Globus pallidus (tissue), 1 donor: ENCODE measurements around the gene AGR3.

Source experiments
- DNase-seq: peaks from one replicate; pipeline ENCODE4 v3.0.0-alpha.2; 2015; ENCODE audit warnings: low spot score

The AGR3 gene

DNA sequence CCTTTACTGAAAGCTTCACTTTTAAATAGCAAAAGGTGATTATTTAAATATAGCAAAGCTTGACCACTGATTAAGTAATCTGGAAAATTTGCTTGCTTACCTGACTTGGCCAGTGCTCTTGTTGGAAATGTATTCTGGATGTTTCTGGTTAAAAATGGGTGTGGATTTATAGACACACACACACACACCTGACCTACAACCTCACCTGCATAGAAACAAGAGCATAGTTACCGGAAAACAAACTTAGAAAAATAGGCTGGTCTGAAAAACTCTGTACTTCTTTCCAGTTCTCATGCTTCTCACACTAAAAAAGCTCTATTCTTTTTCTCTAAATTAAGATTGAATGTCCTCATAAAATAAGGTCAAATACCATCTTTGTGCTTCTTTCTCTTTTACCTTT lies at the start of gene AGR3:
TSS of gene AGR3 (minus strand) at position 140 of the 400 bp plus-strand sequence. CDS start 3,365 bp downstream, outside the sequence.
- DNase-seq = no peak

DNA sequence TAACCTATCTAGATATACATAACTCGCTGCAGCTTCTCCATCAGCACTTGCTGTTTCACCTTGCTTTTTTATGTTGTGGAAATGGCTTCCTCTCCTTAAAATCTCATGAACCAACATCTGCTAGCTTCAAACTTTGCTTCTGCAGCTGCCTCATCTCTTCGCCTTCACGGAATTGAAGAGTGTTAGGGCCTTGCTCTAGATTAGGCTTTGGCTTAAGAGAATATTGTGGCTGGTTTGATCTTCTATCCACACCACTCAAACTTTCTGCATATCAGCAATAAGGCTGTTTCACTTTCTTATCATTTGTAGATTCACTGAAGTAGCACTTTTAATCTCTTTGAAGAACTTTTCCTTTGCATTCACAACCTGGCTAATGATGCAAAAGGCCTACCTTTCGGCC lies 49.2 kb upstream of the AGR3 start:
- DNase-seq = no peak

DNA sequence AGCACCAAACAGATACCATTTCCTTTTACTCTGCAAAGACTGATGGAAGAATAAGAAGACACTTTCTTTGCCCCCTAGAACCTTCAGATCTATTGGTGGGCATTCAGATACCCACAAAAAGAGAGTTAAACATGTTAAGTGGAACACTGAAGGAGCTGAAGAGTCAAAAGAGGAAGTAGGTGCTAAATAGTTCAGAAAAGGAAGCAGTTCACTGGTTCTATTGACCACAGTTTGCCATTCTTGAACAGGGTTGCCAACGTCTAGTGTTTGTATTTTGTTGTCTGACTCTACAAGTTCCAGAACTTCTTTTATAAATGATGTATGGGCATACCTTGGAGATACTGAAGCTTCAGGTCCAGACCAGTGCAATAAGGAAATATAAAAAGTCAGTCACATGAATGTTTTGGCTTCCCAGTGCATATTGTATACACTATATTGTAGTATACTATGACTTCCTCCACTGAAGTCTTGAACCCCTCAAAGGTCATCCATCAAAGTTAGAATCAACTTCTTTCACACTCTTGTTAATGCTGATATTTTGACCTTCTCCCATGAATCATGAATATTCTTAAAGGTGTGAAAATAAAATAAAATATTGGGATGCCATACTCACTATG lies 47.5 kb upstream of the AGR3 start:
- no peak for DNase-seq

DNA sequence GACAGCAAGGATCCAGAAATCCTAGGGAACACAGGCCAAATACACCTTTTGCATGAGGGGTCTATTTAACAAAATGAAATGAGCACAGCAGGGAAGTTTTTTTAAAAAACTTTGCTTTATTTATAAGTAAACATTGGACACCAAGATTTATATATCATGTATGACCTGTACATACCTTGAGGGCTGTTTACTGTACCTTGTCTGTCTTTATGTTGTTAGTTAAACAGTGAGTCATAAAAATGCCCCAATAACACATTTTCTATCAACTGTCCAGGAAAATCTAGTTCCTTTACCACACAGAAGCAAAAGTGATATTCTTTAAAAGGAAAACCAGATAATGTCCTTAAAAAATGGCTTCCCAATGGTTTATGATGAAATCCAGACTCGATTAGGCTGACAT lies 45.1 kb upstream of the AGR3 start:
- no peak for DNase-seq

DNA sequence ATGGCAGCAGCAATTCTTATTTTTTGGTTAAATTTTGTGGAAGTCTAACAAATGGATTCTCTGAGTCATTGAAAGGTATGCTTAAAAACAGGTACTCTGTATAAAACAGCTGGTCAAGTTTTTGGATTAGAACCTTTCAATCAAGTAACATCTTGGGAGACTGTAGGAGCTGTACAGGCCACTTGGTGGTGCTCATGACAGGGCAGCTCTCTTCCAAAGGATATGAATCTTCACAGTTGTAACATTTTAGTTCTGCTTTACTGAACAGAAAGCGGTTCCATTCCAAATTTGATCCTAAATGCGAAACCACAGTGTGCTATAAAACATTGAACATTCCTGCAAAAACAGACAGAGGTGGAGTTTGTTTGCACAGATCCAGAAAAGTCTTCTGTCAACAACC lies 44.5 kb upstream of the AGR3 start:
- peak; percentile 40 for DNase-seq

DNA sequence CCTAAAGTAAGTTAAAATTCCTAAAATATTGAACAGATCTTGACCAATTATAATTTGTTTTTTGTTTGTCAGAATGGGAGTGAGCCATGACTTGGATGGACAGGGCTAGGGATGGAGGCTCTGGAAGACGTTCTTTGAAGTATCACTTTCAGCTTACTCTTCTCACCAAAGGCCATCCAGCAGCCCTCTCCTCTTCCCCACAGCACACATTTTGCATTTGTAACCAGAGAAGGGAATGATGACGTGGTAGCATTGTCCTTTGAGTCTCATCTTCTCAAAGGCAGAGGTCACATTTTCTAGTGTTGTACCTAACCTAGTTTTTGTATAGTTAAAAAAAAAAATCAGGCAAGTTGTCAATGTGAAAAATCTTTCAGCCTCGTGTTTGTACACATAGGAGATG lies 43.8 kb upstream of the AGR3 start:
- no peak for DNase-seq

DNA sequence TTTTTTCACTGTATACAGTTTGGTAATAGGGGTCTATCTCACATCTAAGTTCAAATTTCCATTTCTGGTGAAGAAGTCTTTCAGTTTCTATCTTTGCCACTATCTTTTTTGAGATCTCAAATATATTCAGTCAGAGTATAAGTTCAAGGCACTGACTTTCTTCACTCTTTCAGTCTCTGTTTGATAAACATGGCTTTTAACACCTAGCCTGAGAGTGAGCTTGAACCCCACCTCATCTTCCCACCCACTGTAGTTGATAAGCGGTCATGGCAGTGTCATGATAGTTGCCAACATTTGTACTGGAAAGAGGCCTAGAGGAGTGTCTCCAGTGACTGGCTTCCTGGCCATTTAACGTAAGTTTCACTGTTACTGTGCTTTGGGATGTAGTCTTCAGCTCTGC lies 41.2 kb upstream of the AGR3 start:
- DNase-seq = no peak

DNA sequence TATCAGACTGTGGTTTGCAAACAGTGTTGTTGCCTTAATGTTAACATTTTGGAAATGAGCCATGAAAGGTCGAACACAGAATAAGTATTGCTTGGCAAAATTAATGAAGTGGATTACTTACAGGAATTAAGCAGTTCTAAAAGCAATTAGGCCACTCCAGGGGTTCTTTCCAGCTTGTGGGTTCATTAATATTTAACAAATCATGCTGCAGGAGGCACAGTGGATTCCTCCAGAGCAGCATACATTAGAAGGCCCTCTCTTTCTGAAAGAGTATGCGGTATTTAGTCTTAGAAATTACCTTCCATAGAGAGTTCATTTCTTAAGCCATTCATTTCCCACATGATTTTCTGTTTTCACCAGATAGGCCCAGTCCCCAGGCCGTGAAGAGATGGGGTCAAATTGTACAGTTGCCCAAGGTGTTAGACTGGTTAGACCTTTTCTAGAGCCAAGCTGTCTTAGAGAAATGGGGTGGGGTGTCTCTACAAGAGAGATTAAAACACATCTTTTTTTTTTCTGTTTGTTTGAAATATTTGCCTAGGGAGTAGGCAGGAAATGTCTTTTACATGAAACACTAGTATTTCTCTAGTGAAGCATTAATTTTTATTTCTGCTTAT lies 40.0 kb upstream of the AGR3 start:
- DNase-seq = no peak

DNA sequence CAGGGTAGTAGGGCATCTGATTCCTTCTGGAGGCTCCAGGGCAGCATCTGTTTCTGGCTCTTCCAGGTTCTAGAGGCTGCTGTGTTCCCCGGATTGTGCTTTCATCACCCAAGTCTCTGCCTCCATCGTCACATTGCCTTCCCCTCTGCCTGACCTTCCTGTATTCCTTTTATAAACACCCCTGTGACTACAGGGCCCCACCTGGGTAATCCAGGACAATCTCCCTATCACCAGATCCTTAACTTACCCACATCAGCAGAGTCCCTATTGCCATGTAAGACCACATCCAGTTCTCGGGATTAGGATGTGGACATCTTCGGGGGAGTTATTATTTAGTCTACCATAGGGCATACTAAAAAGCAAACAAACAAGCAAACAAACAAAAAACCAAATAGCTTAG lies 39.4 kb upstream of the AGR3 start:
- DNase-seq = no peak

DNA sequence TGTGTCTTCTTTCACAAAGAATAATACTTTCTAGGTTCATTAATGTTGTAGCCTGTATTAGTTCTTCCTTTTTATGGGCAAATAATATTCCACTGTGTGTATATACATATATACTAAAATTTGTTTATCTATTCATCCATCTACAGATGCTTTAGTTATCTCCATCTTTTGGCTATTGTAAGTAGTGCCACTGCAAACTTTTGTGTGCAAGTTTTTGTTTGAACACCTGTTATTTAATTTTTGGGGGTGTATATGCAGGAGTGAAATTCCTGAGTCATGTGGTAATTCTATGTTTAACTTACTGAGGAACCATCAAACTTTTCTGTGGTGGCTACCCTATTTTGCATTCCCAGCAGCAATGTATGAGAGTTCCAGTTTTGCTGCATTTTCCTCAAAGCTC lies 37.7 kb upstream of the AGR3 start:
- DNase-seq = no peak

DNA sequence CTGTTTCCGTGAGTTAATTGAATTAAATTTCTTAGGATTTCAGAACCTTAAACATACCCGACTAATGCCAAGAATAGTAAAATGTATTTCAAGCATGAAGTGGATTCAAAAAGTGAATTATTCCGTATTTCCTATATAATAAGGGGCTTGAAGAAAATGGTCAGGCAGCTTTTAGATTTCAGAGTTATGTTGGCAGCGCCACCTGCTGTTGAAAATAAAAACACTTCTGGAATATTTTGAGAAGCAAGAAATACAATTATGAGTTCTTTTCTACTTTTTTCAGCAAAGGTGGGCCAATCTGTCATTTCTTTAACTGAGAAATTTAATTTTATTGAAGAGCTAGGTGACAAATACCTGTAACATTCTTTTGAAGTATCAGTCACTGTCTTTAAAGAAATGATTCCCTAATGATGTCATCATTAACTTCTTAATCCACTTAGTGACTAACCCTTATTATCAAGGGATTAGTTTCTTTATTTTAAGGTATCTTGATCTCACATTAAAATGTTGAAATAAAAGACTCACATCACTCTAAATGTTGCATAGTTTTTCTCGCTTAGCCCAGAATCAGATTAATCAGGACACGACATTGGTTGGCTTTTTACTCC lies 36.6 kb upstream of the AGR3 start:
- peak; percentile 20 for DNase-seq

DNA sequence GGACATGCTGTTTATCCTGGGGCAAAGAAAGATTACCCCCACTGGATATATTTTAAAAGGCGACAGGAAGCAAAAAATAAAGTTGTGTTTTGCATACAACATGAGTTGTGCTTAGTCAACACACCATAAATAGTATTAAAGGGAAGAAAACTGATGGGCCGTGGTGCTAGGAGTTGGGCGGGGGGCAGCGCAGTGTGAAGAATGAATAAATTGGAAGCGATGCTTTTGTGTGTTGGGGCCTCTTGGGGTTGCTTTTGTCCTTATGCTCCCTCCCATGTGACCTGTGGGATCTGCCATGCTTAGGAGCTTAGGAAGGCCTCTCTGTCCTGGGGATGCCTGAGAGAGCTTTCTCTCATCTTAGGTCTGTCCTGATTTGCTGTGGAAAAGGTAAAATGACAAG lies 35.0 kb upstream of the AGR3 start:
- no peak for DNase-seq

DNA sequence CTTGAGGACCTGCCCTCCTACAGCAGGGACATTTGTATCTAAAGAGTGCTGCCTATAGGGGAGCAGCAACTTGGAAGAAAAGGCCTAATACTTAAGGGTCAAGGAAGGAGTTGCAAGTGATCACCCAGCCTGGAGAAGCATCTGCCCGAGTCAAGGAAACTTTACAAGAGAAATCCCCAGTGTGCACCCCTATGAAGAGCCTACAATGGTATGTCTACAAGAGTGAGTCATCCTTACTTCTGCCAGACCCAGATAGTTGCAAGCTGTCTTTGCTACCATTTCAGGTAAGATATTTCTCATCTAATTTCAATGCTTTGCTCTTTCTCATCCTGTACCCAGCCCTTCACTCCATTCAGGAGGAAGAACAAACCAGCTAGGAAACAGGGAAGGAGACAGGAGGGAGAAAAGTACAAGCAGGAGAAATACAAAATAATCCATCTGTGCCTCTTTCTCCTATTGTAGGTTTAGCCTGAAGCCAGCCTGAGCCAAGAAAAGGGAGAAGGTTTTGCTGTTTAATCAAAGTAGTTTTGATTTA lies 34.4 kb upstream of the AGR3 start:
- no peak for DNase-seq

DNA sequence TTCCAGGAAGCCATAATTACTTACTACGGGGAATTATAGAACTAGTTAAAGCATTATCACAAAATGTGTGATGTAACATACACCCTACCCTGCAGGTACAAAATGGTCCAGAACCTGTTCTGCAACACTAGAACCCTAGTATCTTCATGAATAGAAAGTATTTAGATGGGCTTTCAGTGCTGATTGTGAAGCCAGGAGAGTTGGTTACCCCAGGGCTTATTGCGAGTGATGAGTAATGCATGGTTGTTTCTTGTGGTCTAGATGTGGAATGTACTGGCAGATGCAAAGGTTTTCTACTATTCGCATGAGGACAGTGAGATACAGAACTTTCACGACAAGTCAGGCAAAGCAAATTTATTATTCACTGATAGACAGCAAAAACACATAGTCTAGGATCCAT lies 33.6 kb upstream of the AGR3 start:
- no peak for DNase-seq

DNA sequence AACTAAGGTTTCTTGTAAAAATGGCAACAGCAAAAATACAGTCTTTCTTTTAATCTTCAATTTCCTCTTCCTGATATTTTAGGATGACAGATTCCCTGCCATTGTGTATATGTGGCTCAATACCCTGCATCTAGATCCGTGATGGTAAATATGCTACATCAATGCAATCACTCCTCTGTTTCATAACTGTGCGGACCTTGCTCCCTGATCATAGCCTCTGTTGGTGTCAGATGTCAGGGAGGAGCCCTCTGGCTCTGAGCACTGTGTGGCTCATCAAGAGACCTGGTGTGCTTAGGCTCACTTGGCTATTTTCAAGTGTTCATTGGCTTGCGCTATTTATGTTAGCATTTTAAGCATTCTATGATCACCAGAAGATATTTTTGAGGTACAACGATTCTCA lies 33.0 kb upstream of the AGR3 start:
- DNase-seq = no peak

DNA sequence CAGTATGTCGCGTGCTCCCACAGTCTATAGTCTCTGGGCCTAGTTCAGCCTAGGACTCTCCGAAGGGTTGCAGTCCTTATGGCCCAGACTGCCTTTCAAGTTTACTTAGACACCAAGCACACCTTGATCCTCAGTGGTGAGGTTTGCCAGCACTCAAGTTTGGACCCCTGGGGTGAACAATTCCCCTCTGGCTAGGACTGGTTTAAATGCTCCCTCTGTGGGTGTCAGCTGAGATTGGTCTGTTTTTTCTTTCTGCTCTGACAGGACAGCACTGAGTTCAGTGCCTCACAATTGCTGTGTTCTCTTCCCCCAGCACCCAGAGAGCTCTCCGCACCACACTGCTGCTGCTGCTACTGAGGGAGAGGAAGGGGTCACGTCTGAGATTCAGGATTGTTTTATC lies 31.9 kb upstream of the AGR3 start:
- no peak for DNase-seq

DNA sequence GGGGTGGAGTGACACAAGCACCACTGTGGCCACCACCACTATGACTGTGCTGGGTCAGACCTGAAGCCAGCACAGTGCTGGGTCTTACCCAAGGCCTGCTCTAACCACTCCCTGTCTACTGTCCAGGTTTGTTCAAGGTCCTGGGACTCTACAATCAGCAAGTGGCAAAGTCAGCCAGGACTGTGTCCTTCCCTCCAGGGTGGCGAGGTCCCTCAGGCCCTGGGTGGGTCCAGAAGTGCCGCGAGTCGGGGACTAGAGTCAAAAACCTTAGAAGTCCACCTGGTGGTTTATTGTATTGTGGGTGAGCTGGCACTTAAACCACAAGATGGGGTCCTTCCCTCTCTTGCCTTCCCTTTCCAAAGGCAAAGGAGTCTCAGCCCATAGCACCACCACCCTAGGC lies 30.8 kb upstream of the AGR3 start:
- no peak for DNase-seq

DNA sequence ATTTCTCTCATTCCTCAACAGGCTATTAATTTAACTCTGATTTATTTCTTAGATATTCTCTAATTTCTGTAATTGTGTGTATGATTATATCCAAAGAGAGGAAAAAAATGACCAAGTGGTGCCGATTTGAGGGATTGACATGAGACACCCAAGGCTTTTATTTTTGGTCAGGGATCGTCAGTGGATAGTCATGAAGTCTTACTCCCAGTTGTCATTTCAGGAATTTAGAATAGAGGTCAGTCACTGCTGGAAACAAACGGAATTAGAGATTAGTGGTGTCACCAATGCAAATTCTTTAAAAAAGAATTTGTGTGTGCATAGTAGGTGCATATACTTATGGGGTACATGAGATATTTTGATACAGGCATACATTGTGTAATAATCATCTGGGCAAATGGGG lies 26.8 kb upstream of the AGR3 start:
- DNase-seq = no peak

DNA sequence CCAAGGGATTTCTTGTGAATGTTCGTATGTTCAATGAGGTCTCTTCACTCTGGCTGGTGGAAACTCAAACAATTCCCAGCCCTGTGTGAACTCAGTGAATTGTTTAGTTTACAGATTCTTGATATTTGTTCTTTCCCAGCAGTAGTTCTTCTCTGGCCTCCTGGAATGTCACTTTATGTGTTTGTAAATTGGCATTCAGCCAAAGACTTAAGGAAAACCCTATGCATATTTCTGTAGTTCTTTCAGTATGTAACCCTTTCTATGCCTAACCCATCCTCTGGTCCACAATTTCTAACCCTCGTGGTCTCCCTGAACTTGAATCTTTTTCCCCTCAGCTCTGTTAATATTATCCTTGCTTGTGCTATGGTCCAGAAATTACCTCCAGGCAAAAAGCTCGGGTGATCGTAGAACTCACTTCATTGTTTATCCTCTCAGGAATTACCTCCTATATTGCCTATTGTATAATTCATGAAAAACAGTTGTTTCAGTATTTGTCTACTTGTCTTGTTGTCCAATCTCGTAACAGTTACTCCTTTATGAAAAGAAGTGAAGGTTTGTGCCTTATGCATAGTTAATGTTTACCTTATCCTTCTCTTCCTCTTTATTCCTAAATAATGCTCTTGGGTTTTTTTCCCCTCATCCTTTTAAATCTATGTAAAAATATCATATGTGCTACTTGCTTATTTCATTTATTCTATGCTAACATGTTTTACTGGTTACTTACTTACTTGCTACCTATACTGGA lies 23.7 kb upstream of the AGR3 start:
- DNase-seq = no peak

DNA sequence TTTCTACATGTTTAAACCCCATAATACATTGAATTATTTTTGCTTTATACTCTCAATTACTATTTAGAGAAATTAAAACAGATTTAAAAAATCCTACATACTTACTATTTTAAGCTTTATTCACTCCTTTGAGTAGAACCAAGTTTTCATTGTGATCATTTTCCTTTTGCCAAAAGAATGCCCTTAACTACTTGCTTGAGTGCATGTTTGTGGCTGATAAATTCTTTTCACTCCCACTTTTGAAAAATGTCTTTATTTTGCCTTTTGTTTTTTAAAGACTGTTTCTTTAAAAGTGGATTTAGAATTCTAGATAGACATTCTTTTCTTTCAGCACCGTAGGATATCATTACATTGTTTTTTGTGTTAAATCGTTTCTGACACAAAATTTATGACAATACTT lies 22.3 kb upstream of the AGR3 start:
- no peak for DNase-seq

DNA sequence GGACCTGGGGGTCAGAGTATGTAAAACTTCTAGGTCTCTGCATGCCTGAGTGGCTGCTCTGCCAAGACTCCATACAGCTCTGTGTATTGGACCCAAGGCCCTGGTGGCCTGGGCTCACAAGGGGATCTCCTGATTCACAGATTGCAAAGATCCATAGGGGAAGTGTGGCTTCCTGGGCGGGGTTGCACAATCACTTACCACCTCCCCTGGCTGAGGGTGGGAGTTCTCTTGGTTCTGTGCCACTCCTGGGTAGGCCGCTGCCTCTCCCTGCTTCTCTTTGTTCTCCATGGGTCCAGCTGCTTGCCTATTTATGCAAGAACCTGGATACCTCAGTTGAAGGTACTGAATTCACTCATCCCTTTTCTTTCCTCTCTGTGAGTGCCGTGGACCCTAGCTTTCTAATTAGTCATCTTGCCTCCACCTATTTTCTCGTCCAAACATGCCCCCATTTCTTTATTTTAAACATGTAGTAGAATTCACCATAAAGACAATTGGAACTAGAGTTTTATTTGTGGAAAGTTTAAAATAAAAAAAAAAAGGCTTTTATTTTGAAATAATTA lies 18.5 kb upstream of the AGR3 start:
- no peak for DNase-seq

DNA sequence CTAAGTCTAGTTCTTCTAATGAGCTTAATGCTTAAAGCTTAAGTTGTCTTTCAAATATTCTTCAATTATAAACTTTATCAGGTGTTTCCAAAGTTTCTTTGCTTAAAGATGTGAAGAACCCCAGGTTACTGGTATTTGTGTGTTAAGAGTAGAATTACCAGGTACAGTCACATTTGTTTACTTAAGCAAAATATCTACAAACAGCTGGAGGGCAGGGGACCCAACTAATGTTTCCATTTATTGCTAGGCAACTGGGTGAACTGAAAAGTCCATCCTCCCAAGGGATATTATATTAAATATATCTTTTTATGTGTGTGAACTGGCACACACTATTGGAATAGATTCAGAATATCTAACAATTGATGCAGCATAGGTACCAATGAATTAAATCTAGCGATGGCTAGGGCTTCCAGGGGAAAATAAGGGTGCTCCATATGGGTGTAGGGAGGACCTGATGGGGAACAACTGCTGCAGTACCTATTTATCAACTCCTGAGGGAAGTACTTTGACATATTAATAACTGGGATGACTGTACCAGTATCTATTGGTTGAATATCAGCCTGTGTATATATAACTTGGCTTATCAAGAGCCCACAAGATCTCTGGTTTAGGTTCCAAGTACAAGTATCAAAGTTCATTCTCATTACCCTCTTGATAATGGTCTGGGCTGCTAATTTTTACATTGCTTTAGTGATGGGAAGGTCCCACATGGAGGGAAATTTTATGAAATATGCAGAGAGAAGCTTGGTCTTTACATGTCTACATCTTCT lies 10.3 kb upstream of the AGR3 start:
- no peak for DNase-seq
